ENCODE measurements around the gene SERPINB13. TPM values are rescaled to one million over a fixed set of nuclear protein-coding genes. Genes with fewer than 3 reads are reported as not detected.

The SERPINB13 gene
- polyA plus RNA-seq, 1 donor (not counting 4 experiments of a cell fraction or from before 2014, with no cell fraction given), result 44.6 TPM

DNA sequence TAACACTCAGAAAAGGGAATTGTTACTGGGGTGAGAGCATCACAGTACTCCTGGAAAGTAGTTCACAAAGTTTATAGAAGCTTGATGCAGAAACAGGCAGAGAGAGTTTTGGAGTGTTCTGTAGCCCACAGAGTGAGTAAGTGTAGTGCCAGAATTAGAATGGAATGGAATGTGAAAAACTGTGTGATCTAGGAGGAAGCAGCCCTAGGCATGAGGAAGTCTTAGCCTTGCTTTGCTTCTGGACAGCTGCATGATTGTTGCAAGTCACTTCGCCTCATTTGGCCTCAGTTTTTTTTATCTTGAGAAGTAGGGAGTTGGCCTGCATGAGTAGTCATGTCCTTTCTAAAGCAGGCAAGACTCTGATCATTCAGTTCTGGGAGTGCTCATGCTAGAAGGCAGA is 34.1 kb upstream of the SERPINB13 start:
- no peaks in the 10 kb centered on the region for H3K27me3 ChIP-seq (ENCODE audit: control insufficient read depth, extremely low read depth, insufficient read depth, low read length)
- no peak overlapping the region for H3K9ac ChIP-seq (ENCODE audit: control insufficient read depth, extremely low read depth, insufficient read depth, low read length)
- H3K9me3 ChIP-seq (ENCODE audit: control insufficient read depth, low read depth, low read length), result no peaks in the 10 kb centered on the region
- no peaks in the 10 kb centered on the region for H3K36me3 ChIP-seq (ENCODE audit: control insufficient read depth in 2 of 2, extremely low read depth in 1 of 2, insufficient read depth in 2 of 2, low read length in 2 of 2)
- TF ChIP-seq EZH2 (IDR thresholded peaks at IDR 0.05; ENCODE audit: low read length), result no peak
- TF ChIP-seq, protein P1, sequence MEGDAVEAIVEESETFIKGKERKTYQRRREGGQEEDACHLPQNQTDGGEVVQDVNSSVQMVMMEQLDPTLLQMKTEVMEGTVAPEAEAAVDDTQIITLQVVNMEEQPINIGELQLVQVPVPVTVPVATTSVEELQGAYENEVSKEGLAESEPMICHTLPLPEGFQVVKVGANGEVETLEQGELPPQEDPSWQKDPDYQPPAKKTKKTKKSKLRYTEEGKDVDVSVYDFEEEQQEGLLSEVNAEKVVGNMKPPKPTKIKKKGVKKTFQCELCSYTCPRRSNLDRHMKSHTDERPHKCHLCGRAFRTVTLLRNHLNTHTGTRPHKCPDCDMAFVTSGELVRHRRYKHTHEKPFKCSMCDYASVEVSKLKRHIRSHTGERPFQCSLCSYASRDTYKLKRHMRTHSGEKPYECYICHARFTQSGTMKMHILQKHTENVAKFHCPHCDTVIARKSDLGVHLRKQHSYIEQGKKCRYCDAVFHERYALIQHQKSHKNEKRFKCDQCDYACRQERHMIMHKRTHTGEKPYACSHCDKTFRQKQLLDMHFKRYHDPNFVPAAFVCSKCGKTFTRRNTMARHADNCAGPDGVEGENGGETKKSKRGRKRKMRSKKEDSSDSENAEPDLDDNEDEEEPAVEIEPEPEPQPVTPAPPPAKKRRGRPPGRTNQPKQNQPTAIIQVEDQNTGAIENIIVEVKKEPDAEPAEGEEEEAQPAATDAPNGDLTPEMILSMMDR (optimal IDR thresholded peaks at IDR 0.05 in 1 of 3, IDR thresholded peaks at IDR 0.05 in 1 of 3, conservative IDR thresholded peaks at IDR 0.05 in 1 of 3; ENCODE audit: extremely low read depth in 1 of 3, insufficient read depth in 2 of 3, low read length in 3 of 3), result no peak
- DNase-seq (ENCODE audit: low read depth, low spot score) (peak; percentile 54), FAIRE-seq (peak; percentile 99)
- H3K9me1 ChIP-seq (ENCODE audit: control insufficient read depth, extremely low read depth, insufficient read depth, low read length), result no peaks in the 10 kb centered on the region
- H3K4me2 ChIP-seq (ENCODE audit: control insufficient read depth, extremely low read depth, insufficient read depth, low read depth, low read length), result peak overlapping the region; percentile 64
- H3K4me3 ChIP-seq (ENCODE audit: control insufficient read depth in 2 of 3, extremely low read depth in 1 of 3, insufficient read depth in 2 of 3, low read depth in 1 of 3, low read length in 3 of 3), result peak overlapping the region in 1 of 3 experiments; percentile 12
- no peaks in the 10 kb centered on the region for H4K20me1 ChIP-seq (ENCODE audit: control insufficient read depth, extremely low read depth, insufficient read depth, low read length)
- dilution Hi-C loops (cut with MboI; ENCODE audit: extremely low pct_ligation_motif_present, low sequenced_read_pairs), result no loop called here
- no peaks in the 10 kb centered on the region for H3K79me2 ChIP-seq (ENCODE audit: control insufficient read depth, insufficient read depth, low read length)
- peaks cover 20% of the 10 kb centered on the region for H3K4me1 ChIP-seq (ENCODE audit: control insufficient read depth, extremely low read depth, insufficient read depth, low read length)
- H3K27ac ChIP-seq (ENCODE audit: control insufficient read depth, insufficient read depth, low read length), result peak overlapping the region; percentile 55
- H2AFZ ChIP-seq (ENCODE audit: control insufficient read depth, low read length), result peak overlapping the region; percentile 57

DNA sequence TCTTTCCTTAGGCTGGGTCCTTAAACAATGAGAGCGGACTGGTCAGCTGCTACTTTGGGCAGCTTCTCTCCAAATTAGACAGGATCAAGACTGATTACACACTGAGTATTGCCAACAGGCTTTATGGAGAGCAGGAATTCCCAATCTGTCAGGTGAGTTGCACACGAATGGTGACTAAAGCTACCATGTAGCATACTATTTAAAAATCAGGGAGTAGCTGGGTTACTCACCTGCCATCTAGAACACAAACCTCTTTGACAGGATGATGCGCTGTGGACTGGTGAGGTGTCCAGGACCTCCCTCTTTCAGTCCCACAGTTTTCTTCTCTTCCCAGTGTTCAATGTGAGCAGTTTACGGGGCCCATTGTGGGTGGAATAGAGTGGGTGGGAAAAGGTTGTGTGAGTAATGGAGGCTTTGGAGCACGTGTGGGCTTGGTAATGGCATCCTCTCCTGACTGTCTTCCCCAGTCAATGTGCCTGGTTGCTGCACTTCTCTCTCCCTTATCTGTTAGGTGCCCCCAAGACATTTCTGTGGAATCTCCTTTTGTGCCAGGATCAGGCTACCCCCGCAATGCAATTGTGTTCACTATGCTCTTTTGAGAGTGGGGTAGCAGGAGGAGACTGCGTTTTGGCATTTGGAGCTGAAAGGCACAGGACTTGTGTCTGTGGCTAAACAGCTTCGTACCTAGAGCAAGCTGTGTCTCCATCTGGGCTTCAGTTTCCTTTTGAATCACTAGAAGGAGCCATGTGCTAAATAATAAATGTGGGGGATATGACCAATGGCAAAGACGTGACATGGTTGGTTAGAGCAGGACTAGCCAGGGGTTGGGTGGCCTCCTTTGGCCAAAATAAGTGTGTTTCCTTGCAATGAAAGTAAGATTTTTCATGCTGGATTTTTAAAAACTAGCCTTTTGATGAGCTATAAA is 27.3 kb upstream of the SERPINB13 start:
- no peak overlapping the region for H3K4me3 ChIP-seq (ENCODE audit: control insufficient read depth in 2 of 3, extremely low read depth in 1 of 3, insufficient read depth in 2 of 3, low read depth in 1 of 3, low read length in 3 of 3)
- H3K9me1 ChIP-seq (ENCODE audit: control insufficient read depth, extremely low read depth, insufficient read depth, low read length), result no peaks in the 10 kb centered on the region
- DNase-seq (ENCODE audit: low read depth, low spot score) (no peak), FAIRE-seq (no peak)
- no peak overlapping the region for H2AFZ ChIP-seq (ENCODE audit: control insufficient read depth, low read length)
- no peak overlapping the region for H3K27ac ChIP-seq (ENCODE audit: control insufficient read depth, insufficient read depth, low read length)
- no peaks in the 10 kb centered on the region for H3K27me3 ChIP-seq (ENCODE audit: control insufficient read depth, extremely low read depth, insufficient read depth, low read length)
- H3K79me2 ChIP-seq (ENCODE audit: control insufficient read depth, insufficient read depth, low read length), result no peaks in the 10 kb centered on the region
- no peak overlapping the region for H3K4me2 ChIP-seq (ENCODE audit: control insufficient read depth, extremely low read depth, insufficient read depth, low read depth, low read length)
- TF ChIP-seq, protein P1 (optimal IDR thresholded peaks at IDR 0.05 in 1 of 3, IDR thresholded peaks at IDR 0.05 in 1 of 3, conservative IDR thresholded peaks at IDR 0.05 in 1 of 3; ENCODE audit: extremely low read depth in 1 of 3, insufficient read depth in 2 of 3, low read length in 3 of 3), result no peak
- TF ChIP-seq EZH2 (IDR thresholded peaks at IDR 0.05; ENCODE audit: low read length), result no peak
- no peaks in the 10 kb centered on the region for H3K36me3 ChIP-seq (ENCODE audit: control insufficient read depth in 2 of 2, extremely low read depth in 1 of 2, insufficient read depth in 2 of 2, low read length in 2 of 2)
- no peaks in the 10 kb centered on the region for H3K4me1 ChIP-seq (ENCODE audit: control insufficient read depth, extremely low read depth, insufficient read depth, low read length)
- H4K20me1 ChIP-seq (ENCODE audit: control insufficient read depth, extremely low read depth, insufficient read depth, low read length), result no peaks in the 10 kb centered on the region
- H3K9me3 ChIP-seq (ENCODE audit: control insufficient read depth, low read depth, low read length), result no peaks in the 10 kb centered on the region
- dilution Hi-C loops (cut with MboI; ENCODE audit: extremely low pct_ligation_motif_present, low sequenced_read_pairs), result no loop called here
- no peak overlapping the region for H3K9ac ChIP-seq (ENCODE audit: control insufficient read depth, extremely low read depth, insufficient read depth, low read length)

Data from keratinocyte (primary cell).